ENCODE data around the gene MGMT.

MGMT gene

GRCh38 chr10:129766611-129767550 is 299.8 kb downstream of the MGMT start:
- no peak for DNase-seq

GRCh38 chr10:129767751-129768150 is 300.7 kb downstream of the MGMT start:
- no peak for DNase-seq

DNA sequence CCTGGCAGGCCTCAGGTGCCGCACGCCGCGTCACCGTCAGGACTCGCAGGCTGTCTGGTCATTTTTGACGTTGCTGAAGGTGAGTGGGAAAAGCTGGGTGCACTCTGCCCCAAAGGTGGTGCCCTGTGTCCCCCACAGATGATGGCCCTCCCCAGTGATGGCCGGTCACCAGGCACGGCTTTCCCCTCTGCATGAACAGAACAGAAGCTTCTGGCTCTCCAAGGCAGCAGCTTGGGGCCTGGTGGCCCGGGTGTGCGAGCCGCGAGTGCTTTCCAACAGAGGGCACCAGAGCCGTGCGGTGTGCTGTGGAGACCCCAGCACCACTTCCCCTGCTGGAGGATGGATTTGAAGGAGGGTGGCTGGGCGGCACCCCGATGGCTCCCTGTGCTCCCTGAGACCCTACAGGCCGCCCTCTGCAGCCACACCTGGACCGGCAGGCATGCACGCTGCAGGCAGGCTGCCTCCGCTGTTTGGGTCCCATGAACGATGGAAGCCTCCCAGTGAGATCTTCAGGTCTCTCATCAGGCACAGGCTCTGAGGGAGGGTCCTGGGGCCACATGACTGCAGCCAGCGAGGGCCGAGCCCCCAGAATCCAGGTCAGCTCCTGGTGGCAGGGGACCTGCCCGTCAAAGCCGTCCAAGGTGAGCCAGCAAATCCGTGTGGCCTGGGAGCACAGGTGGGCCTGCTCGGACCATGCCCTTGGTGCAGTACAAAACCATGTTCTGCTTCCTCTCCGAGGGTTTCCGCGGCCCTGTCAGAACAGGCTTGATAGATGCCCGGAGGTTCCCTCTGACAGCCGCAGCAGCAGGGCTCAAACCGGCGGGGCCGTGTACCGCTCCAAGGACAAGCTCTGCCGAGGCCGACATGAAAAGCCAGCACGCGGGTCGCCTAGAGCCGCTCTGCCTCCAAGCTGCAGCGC is 301.7 kb downstream of the MGMT start:
- DNase-seq = no peak

- DNase-seq = no peak
Measured at GRCh38 chr10:129769381-129770116, 302.5 kb downstream of the MGMT start.

DNA sequence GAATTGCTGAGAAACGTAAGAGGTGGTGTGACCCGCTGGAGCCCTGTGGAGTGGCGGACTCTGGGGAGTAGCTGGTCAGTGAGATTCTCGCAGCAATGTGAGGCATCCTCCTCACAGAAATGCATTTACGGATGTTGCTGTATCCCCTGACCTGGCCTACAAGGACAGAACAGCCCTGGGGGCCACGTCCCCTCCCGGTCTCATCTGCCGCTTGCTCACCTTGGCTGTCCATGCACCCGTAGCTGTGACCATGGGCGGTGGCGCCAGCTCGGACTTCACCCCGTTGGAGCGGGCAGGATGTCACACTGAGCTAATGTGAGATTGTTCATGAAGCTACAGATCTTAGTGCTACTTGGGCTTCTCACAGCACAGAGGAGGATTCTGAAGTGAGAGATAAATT is 303.2 kb downstream of the MGMT start:
- no peak for DNase-seq

DNA sequence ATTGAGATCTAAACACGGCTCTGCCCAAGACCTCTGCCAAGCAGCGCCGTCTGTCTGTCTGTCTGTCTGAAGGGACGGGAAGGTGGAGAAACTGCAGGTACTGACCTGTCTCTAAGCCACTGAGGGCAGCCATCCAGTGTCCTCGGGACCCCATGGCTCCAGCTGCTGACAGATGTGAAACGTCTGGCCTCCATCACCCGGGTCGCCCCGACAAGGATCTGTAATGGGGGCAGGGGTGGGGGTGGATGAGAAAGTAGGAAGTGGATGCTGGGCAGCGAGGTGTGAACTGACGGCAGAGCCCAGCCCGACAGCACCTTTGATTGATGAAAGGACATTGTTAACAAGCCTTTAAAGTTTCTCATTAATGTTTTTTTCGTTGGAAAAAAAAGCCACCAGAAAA is 304.0 kb downstream of the MGMT start:
- no peak for DNase-seq

GRCh38 chr10:129771576-129771975 is 304.5 kb downstream of the MGMT start:
- no peak for DNase-seq

DNA sequence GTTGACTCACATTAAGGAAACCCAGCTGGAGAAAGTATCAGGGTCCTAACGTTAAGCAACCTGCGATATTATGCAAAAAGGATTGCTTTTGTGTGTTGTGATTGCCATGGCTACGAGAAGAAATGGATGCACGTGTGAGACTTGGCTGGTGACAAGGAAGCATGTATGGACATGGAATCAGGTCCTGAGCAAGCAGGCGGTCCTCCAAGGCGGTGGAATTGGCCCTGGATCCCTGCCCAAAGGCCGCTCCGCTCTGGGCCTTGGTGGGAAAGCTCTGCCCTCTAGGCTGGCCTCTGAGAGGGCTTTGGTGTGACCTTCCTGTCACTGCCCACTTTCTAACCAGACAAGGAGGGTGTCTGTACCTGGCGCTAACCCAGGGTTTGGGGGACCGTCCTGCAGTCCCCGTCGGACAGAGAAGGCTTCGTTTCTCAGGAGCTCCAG is 305.0 kb downstream of the MGMT start:
- no peak for DNase-seq

GRCh38 chr10:129772468-129773358 is 305.7 kb downstream of the MGMT start:
- DNase-seq = no peak

DNA sequence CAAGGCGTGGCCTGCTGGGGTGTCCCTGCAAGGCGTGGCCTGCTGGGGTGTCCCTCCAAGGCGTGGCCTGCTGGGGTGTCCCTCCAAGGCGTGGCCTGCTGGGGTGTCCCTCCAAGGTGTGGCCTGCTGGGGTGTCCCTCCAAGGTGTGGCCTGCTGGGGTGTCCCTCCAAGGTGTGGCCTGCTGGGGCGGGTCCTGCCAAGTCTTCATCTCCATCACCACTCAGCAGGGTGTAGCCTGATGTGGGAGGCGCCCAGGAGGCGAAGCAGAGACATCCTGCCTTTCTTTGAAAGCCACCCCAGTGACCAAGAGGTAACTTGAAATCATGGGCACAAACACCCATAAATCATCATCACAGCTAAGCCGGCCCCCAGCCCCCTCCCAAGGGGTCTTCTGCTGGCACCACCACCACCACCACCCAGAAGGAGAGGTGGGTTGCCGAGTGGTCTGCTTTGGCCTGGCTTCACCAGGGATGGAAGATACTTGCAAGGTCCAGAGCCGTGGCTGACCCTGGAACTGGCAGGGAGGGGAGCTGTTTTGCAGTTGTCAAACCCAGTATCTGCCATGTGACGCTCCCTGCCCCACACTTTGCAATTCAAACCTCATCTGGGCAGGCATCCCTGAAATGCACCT is 306.4 kb downstream of the MGMT start:
- DNase-seq = no peak

DNA sequence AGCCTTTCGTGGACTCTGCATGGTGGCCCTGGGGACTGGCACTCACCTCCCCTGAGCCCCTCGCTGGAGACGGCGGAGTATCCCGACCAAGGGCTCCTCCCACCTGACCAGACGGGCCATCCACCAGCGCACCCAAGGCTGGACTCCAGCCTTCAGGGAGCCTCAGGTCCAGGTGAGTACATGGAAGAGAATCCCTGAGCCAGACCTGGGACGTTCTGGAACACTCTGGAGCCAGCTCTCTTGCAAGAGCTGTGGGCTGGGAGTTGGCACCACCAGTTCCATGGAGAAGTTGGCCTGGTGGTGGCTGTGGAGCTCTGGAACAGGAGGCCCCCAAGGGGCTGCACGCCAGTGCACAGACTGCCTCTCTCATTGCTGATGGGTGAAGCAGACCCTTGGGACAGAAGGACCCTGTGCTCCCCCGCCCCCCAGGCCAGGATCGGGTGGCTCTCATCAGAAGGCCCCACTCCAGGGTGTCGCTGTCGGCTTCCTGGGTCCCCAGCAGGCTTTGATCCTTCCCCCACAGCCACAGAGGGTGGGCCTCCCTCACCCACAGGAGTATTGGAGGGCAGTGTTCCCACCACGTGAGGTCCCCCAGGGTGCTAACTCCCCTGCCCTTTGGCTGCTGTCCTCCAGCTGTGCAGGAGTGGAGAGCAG is 307.2 kb downstream of the MGMT start:
- no peak for DNase-seq

DNA sequence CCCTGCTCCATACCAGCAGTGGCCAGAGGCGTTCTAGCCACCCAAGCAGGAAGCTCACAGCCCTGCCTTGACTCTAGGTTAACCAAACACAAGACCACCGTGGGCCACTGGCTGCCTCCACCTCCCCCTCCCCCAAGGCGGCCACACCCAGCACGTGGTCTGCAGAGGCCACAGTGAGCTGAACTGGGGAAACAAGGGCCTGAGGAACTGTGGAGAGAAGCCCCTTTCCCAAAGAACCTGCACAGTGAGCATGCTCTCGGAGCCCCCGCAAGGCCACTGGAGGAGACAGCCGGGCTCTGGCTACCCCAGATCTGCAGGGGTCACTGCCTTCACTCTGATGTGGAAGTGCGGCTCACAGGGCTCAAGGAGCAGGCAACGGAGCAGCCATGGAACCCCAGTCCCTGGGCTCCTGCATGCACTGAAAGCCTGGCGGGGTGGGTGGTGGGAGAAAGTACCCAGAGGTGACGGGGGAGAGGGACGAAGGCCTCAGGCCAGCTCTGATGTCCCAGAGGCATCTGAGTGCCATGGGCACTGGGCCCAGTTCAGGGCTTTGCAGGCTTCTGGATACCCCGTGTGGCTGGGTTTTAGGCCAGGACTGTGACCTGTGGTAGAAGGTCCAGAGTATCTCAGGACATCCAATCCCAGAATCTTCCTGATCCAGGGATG is 307.8 kb downstream of the MGMT start:
- DNase-seq = no peak

DNA sequence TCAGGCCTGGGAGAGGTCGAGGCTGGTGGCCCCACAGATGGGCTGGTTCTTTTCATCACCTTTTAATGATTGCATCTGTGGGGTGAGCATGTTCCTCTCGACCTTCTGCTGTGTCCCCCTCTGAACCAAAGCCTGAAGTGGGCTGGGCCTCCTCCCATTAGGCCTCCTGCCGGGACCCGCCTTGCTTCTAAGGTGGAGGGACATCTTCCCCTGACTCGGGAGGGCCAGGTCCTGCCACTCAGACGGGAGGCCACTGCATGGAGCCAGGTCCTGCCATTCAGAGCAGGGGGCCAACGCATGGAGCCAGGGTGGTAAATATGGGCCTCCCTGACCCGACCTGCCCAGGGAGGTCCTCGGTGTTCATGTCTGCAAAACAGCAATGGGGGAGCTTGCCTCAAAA is 308.6 kb downstream of the MGMT start:
- DNase-seq = no peak

GRCh38 chr10:129777687-129778086 is 310.6 kb downstream of the MGMT start:
- DNase-seq = no peak

DNA sequence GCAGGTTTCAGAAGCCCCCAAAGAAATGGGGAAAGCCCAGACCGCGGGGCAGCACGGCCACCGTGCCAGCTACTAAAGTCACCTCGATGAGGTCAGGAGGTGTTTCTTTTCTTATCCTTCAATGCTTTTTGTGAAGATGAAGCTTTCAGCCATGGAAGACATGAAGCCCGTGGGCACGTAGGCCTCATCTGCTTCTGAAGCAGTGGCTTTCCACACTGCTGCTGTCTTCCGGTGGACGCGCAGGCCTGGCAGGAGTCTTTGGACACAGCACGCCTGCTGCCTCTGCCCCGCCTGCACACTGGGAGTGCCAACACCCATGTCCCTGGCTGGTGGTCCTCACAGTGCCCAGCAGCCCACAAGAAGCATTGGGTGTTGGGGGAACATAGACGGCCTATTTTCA is 311.5 kb downstream of the MGMT start:
- DNase-seq = no peak

DNA sequence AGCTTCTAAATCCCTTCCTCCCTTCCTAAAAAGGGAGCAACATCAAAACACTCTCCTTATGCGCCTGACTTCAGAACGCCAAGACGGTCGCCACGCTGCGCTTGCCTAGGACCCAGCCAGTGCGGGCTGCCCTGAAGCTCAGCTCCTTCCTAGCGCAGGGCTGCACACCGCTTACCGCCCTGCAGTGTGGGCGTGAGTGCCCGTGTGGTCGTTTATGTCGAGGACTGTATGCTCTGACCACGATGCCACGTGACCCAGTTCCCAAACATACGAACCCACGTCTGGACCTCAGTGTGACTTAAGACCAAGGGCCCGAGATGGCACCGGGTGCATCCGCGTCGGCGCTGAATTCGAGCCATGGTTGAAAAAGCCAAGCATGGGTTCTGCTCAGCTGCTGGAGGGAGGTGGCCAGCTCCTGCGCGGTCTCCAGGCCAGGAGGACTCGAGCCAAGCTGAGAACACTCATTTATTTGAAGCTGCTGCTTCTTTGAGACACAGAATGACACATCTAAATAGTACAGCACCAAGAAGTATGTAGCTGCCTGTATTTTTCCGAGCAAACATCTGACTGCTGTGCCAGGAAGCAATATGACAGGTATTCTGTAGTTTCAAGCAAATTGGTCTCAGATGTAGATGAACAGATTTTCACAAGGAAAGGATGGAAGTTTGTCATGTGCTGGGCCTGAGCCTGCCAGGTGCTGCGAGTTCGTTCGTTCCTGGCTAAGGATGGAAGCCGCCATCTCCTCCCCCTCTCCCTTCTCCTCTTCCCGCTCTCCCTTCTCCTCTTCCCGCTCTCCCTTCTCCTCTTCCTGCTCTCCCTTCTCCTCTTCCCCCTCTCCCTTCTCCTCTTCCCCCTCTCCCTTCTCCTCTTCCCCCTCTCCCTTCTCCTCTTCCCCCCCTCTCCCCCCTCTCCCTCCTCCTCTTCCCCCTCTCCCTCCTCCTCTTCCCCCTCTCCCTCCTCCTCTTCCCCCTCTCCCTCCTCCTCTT is 312.4 kb downstream of the MGMT start:
- DNase-seq = no peak

DNA sequence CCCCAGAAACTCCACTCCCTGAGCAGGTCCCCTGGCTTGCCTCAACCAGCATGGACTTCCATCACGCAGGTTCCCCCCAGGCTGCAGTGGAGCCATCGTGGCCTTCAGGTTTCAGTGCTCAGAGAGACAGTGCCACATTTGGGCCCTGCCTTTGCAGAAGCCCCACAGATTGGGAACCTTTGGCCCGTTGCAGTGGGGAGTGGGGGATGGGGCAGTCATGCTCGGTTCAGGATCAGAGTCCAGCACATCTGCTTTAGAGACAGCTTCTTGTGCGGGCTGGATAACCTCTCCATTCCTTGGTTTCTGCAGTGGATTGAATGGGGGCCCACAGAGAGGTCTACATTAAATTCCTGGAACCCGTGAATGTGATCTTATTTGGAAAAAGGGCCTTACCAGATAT is 313.2 kb downstream of the MGMT start:
- DNase-seq = no peak

- no peak for DNase-seq
Measured at GRCh38 chr10:129780901-129781795, 314.1 kb downstream of the MGMT start.
